HepG2 (cell line): ENCODE measurements around the gene SYS1. TPM values are rescaled to one million over a fixed set of nuclear protein-coding genes. Genes with fewer than 3 reads are reported as not detected.
A peak's percentile ranks its signal among the peaks of the same experiment; 100 is the strongest.

ENCODE experiments used
- GMEB2 ChIP-seq: IDR thresholded peaks from 2 replicates; pipeline ENCODE4 v1.6.1; 2016; ENCODE audit warnings: missing biosample characterization, missing genetic modification reagents, low read depth
- HOXA3 ChIP-seq: sonication (generic); formaldehyde crosslinking; IDR thresholded peaks from 2 replicates; pipeline ENCODE4 v1.5.0; 2020; ENCODE audit warnings: missing genetic modification reagents
- IKZF4 ChIP-seq: sonication (generic); formaldehyde crosslinking; IDR thresholded peaks from 2 replicates; pipeline ENCODE4 v1.5.1; 2020; ENCODE audit warnings: borderline replicate concordance, mild to moderate bottlenecking, low read depth, missing genetic modification reagents; ENCODE audit errors: not compliant biosample characterization
- KLF9 ChIP-seq: IDR thresholded peaks from 2 replicates; pipeline ENCODE4 v1.6.1; 2016; ENCODE audit warnings: low read depth
- MAF1 ChIP-seq: sonication (generic); formaldehyde crosslinking; IDR thresholded peaks from 2 replicates; pipeline ENCODE4 v1.5.0; 2020; ENCODE audit warnings: missing genetic modification reagents, borderline replicate concordance
- NCOA1 ChIP-seq: sonication (generic); formaldehyde crosslinking; IDR thresholded peaks from 2 replicates; pipeline ENCODE4 v1.9.0; 2021; ENCODE audit warnings: missing genetic modification reagents
- POLR2A ChIP-seq, 2 experiments: IDR thresholded peaks; 2 replicates each; pipeline ENCODE4 v1.6.1; 2011; ENCODE audit warnings: low read depth in 2 of 2, low read length in 2 of 2, mild to moderate bottlenecking in 1 of 2, moderate library complexity in 1 of 2; ENCODE audit not compliant: insufficient read depth in 1 of 2
- SOX13 ChIP-seq, 3 experiments: fragments of 450-650 bp in 1 of 3; sonication (generic) in 1 of 3; formaldehyde crosslinking in 1 of 3; IDR thresholded peaks in 2 of 3; conservative IDR thresholded peaks in 1 of 3; 2 replicates each; pipeline versions ENCODE4 v1.5.0 to v1.6.1; 2016 to 2020; ENCODE audit warnings: antibody characterized with exemption in 1 of 3, mild to moderate bottlenecking in 1 of 3, missing compliant biosample characterization in 1 of 3, missing genetic modification reagents in 1 of 3, moderate library complexity in 1 of 3
- ZC3H13 ChIP-seq: sonication (generic); formaldehyde crosslinking; IDR thresholded peaks from 2 replicates; pipeline ENCODE4 v1.8.1; 2023; ENCODE audit warnings: mild to moderate bottlenecking, missing genetic modification reagents, moderate library complexity
- ZC3H4 ChIP-seq: sonication (generic); formaldehyde crosslinking; IDR thresholded peaks from 2 replicates; pipeline ENCODE4 v1.4.0; 2020; ENCODE audit warnings: missing genetic modification reagents, borderline replicate concordance
- ZFYVE20 ChIP-seq: sonication (generic); formaldehyde crosslinking; IDR thresholded peaks from 2 replicates; pipeline ENCODE4 v1.8.0; 2023; ENCODE audit warnings: low read depth, mild to moderate bottlenecking, moderate library complexity, missing genetic modification reagents, borderline replicate concordance
- ZNF383 ChIP-seq: sonication (generic); formaldehyde crosslinking; IDR thresholded peaks from 2 replicates; pipeline ENCODE4 v1.4.0; 2020; ENCODE audit warnings: missing genetic modification reagents, mild to moderate bottlenecking, borderline replicate concordance
- ZNF460 ChIP-seq: sonication (generic); formaldehyde crosslinking; IDR thresholded peaks from 2 replicates; pipeline ENCODE4 v1.5.1; 2020; ENCODE audit warnings: missing genetic modification reagents, mild to moderate bottlenecking, borderline replicate concordance
- ZNF605 ChIP-seq: sonication (generic); formaldehyde crosslinking; IDR thresholded peaks from 2 replicates; pipeline ENCODE4 v1.8.0; 2022; ENCODE audit warnings: mild to moderate bottlenecking, missing genetic modification reagents
- ZNF775 ChIP-seq: sonication (generic); formaldehyde crosslinking; IDR thresholded peaks from 2 replicates; pipeline ENCODE4 v1.4.0; 2020; ENCODE audit warnings: missing genetic modification reagents, mild to moderate bottlenecking, moderate library complexity, borderline replicate concordance
- ZNF790 ChIP-seq: sonication (generic); formaldehyde crosslinking; IDR thresholded peaks from 2 replicates; pipeline ENCODE4 v1.8.0; 2022; ENCODE audit warnings: missing genetic modification reagents, mild to moderate bottlenecking, borderline replicate concordance
- ZNF792 ChIP-seq: IDR thresholded peaks from 2 replicates; pipeline ENCODE4 v1.6.1; 2016
- polyA plus RNA-seq, 8 experiments: library from polyadenylated mRNA; depleted of rRNA in 3 of 8; stranded (reverse) in 7 of 8; unstranded in 1 of 8; fragments of >200 nt; fragmentation: Illumina TruSeq in 4 of 8; extraction: Trizol in 4 of 8; gene quantifications; 2 replicates each; pipeline versions ENCODE4 v1.2.1 to v1.2.3, GENCODE V29; 2011 to 2016; ENCODE audit warnings: low read depth in 4 of 8, missing spikeins in 1 of 8, mixed read lengths in 1 of 8; ENCODE audit not compliant: insufficient read depth in 1 of 8
- total RNA-seq, 5 experiments: library from RNA; depleted of rRNA; stranded (reverse); fragments of >200 nt; fragmentation: Illumina TruSeq; extraction: Trizol; gene quantifications; 2 replicates each; pipeline ENCODE4 v1.2.3, GENCODE V29; 2016; ENCODE audit warnings: low read depth in 1 of 5
- TF ChIP-seq, protein P1 (sequence below): sonication (generic); formaldehyde crosslinking; IDR thresholded peaks from 2 replicates; pipeline ENCODE4 v1.5.0; 2020; ENCODE audit warnings: missing genetic modification reagents
- TF ChIP-seq, protein P2 (sequence below): sonication (generic); formaldehyde crosslinking; conservative IDR thresholded peaks from 2 replicates; pipeline ENCODE4 v1.4.0; 2020; ENCODE audit warnings: missing genetic modification reagents
- TF ChIP-seq, protein P3 (sequence below): sonication (generic); formaldehyde crosslinking; IDR thresholded peaks from 2 replicates; pipeline ENCODE4 v1.4.0; 2020; ENCODE audit warnings: missing genetic modification reagents; ENCODE audit errors: not compliant biosample characterization

Gene SYS1
- total and polyA plus RNA-seq, 2 of the 13 experiments (the other 11 are each of a cell fraction or from before 2014, with no cell fraction given): 38.3 to 65.6 TPM

GRCh38 chr20:45347936-45348778, 14.8 kb upstream of the SYS1 start, which contains the start of gene SDC4 (continued):
- peak; percentile 36; the same call in 1 of the 2 replicates for TF ChIP-seq MAF1
- TF ChIP-seq, protein P1, sequence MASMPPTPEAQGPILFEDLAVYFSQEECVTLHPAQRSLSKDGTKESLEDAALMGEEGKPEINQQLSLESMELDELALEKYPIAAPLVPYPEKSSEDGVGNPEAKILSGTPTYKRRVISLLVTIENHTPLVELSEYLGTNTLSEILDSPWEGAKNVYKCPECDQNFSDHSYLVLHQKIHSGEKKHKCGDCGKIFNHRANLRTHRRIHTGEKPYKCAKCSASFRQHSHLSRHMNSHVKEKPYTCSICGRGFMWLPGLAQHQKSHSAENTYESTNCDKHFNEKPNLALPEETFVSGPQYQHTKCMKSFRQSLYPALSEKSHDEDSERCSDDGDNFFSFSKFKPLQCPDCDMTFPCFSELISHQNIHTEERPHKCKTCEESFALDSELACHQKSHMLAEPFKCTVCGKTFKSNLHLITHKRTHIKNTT (CRISPR knock-in tag): no peak
- TF ChIP-seq ZNF460: no peak; the same call in 1 of the 2 replicates
- no peak for TF ChIP-seq ZFYVE20 (CRISPR knock-in tag)
- TF ChIP-seq SOX13 (IDR thresholded peaks at IDR 0.05): peak; percentile 61
- peak in 1 of 2 experiments; percentile 56; a peak in 2 of 4 replicates for TF ChIP-seq SOX13 (CRISPR knock-in tag; conservative IDR thresholded peaks at IDR 0.05 in 1 of 2, IDR thresholded peaks at IDR 0.05 in 1 of 2)
- TF ChIP-seq ZNF790 (CRISPR knock-in tag): peak; percentile 48; the same call in 1 of the 2 replicates
- no peak for TF ChIP-seq ZNF775 (CRISPR knock-in tag)
- peak; percentile 70; the same call in 1 of the 2 replicates for TF ChIP-seq HOXA3
- no peak for TF ChIP-seq GMEB2 (CRISPR knock-in tag)
- TF ChIP-seq NCOA1 (CRISPR knock-in tag): peak; percentile 86; the same call in 1 of the 2 replicates
- TF ChIP-seq ZNF792 (CRISPR knock-in tag): peak; percentile 94; the same call in 1 of the 2 replicates
- TF ChIP-seq, protein P2, sequence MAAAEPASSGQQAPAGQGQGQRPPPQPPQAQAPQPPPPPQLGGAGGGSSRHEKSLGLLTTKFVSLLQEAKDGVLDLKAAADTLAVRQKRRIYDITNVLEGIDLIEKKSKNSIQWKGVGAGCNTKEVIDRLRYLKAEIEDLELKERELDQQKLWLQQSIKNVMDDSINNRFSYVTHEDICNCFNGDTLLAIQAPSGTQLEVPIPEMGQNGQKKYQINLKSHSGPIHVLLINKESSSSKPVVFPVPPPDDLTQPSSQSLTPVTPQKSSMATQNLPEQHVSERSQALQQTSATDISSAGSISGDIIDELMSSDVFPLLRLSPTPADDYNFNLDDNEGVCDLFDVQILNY (CRISPR knock-in tag): no peak; the same call in 1 of the 2 replicates
- TF ChIP-seq, protein P3, sequence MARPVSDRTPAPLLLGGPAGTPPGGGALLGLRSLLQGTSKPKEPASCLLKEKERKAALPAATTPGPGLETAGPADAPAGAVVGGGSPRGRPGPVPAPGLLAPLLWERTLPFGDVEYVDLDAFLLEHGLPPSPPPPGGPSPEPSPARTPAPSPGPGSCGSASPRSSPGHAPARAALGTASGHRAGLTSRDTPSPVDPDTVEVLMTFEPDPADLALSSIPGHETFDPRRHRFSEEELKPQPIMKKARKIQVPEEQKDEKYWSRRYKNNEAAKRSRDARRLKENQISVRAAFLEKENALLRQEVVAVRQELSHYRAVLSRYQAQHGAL (CRISPR knock-in tag): no peak
- 0 out of 2 replicates have a peak, but pooled peaks have one; percentile 48 for TF ChIP-seq ZNF605 (CRISPR knock-in tag)
- TF ChIP-seq ZNF383 (CRISPR knock-in tag): no peak
- 0 out of 2 replicates have a peak, but pooled peaks have one; percentile 48 for TF ChIP-seq ZC3H13 (CRISPR knock-in tag)
- TF ChIP-seq KLF9 (CRISPR knock-in tag): no peak
- TF ChIP-seq ZC3H4 (CRISPR knock-in tag): no peak
- TF ChIP-seq POLR2A (IDR thresholded peaks at IDR 0.05; ENCODE audit: insufficient read depth in 1 of 2, low read depth in 2 of 2, low read length in 2 of 2): peak; percentile 96 to 99
- peak; percentile 71 for TF ChIP-seq IKZF4 (CRISPR knock-in tag)
